Measurements from ENCODE around the gene CKS1B.

DNA sequence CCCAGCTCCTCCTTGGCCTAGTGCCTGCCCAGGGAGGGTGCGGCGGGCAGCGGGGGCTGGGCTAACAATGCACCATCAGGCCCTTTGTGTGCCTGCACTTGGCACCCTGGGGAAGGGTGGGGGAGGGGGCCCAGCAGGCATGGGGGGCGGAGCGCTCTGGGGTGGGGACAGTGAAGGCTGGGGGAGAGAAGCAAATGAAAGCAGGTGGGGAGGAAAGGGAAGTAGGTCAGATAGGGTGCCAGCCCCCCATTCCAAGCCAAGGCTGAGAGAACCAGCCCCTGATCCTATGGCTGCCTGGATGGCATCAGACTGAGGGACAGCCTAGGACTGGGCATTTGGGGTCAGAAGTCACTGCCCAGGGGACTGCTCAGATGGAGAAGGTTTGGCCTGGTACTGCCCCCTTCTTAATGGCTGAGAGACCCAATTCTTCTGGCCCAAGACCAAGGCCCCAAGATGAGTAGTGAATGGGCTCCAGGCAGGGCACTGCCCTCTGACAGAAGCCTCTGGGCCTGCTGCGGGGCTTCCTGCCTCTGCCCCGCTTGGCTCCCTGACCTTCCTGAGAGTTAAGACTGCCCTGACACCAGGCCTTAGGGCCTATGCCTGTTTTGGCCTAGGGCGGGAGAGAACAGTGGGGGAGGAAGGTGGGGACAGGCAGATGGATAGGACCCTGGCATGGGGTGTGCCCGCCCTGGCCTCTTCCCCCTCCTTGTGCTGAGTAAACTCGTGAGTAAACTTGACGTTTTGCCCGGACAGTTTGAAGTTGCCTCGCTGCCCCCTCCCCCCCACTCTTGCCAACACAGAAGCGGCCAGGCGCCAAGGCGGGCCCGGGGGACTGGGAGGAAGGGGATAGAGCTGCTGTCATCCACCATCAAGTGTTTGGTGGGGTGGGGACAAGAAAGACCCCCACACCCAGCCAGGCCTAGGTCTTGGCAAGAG, 30.9 kb downstream of the CKS1B start:
- no peak for TF ChIP-seq TEAD4 (IDR thresholded peaks at IDR 0.05)
- no peak for TF ChIP-seq CREB1 (IDR thresholded peaks at IDR 0.05; ENCODE audit: low read depth)
- TF ChIP-seq CEBPB (IDR thresholded peaks at IDR 0.05), result no peak
- TF ChIP-seq, protein P1, sequence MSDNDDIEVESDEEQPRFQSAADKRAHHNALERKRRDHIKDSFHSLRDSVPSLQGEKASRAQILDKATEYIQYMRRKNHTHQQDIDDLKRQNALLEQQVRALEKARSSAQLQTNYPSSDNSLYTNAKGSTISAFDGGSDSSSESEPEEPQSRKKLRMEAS (IDR thresholded peaks at IDR 0.05), result no peak
- no peak for TF ChIP-seq NFIC (IDR thresholded peaks at IDR 0.05)
- TF ChIP-seq, protein P2, sequence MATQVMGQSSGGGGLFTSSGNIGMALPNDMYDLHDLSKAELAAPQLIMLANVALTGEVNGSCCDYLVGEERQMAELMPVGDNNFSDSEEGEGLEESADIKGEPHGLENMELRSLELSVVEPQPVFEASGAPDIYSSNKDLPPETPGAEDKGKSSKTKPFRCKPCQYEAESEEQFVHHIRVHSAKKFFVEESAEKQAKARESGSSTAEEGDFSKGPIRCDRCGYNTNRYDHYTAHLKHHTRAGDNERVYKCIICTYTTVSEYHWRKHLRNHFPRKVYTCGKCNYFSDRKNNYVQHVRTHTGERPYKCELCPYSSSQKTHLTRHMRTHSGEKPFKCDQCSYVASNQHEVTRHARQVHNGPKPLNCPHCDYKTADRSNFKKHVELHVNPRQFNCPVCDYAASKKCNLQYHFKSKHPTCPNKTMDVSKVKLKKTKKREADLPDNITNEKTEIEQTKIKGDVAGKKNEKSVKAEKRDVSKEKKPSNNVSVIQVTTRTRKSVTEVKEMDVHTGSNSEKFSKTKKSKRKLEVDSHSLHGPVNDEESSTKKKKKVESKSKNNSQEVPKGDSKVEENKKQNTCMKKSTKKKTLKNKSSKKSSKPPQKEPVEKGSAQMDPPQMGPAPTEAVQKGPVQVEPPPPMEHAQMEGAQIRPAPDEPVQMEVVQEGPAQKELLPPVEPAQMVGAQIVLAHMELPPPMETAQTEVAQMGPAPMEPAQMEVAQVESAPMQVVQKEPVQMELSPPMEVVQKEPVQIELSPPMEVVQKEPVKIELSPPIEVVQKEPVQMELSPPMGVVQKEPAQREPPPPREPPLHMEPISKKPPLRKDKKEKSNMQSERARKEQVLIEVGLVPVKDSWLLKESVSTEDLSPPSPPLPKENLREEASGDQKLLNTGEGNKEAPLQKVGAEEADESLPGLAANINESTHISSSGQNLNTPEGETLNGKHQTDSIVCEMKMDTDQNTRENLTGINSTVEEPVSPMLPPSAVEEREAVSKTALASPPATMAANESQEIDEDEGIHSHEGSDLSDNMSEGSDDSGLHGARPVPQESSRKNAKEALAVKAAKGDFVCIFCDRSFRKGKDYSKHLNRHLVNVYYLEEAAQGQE (IDR thresholded peaks at IDR 0.05; ENCODE audit: low read depth), result no peak
- TF ChIP-seq TAF1 (IDR thresholded peaks at IDR 0.05; ENCODE audit: low read depth), result no peak
- no peak for TF ChIP-seq RAD21 (IDR thresholded peaks at IDR 0.05; ENCODE audit: low read depth)
- TF ChIP-seq EGR1 (IDR thresholded peaks at IDR 0.05), result no peak
- no peak for TF ChIP-seq FOXM1 (IDR thresholded peaks at IDR 0.05; ENCODE audit: borderline replicate concordance, low read depth)
